KG1 (cell line): Measurements from ENCODE around the gene PDGFD.
"Not testable (repeated sequence)": the region's sequence is repeated elsewhere in the genome, so short reads cannot be mapped to it uniquely, and the experiment has no call there.

ENCODE experiments used
- DNase-seq: peaks from one replicate; lab custom pipeline; 2025; lab: John Stamatoyannopoulos, UW

The PDGFD gene

DNA sequence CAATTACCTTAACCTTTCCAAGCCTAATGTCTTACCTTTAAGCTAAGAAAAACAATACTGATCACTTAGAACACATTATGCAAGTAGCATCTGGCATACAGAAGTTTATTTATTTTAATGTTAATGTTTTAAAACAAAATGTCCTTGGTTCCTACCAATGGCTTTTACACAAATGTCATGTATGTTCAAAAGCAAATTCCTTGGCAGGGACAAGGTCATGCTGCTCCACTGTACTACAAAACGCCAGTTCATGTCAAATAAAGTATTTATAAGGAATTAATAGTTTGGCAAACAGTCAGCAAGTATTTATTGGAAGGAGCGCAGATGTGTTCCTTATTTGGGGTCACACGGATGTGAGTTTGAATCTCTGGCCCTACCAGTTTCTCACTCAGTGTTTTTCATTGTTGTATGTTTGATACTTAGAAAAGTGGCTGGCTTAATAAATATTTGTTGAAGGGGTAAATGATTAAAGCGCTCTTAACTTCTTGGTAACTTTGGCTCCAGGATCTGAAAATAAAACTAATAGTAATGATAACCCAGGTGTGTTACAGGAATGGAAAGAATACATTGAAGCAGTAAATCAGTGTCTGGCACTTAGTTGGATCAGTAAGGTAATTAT lies 108.9 kb downstream of the PDGFD start:
- no peak for DNase-seq

DNA sequence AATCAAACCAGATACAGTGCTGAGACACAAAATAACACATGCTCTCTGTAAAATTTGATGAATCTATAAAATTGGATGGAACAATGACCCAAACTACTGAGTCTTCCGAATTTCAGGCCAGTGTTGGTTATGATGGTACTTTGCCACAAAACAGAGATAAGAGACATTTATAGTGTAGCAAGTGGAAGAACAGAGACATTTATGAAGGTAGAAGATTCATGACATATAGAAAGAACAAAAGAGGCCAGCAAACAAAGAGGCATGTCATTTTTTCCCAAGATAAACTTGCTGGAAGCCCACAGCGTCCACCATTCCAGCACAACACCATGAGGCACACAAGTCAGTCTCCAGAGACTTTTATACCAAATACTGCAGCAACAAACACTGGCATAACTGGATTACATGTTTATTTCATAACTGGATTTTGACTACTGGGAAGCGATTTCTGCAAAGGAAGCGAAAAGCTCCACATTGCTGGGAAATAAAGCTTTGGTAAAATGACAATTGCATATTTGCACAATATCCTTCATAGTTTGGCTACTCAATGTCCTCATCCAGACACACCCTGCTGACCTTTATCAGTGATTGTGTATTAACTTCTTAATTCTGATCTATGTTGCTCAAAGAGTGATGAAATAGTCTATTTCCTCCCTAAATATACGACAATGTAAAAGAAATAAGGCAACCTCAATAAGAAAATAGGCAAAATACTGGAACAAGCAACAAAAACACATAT lies 110.0 kb downstream of the PDGFD start:
- DNase-seq = no peak

DNA sequence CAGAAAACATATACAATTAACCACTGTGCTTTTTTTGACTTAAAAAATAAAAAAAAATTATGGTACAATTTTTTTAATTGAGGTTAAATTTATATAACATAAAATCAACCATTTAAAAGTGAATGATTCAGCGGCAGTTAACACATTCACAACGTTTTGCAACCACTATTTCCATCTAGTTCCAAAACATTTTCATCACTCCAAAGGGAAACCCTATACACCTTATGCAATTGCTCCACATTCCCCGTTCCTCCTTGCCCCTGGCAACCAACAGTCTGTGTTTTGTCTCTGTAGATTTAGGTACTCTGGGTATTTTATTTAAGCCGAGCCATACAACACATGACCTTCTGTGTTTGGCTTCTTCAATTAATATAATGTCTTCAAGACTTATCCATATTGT lies 112.2 kb downstream of the PDGFD start:
- no peak for DNase-seq

DNA sequence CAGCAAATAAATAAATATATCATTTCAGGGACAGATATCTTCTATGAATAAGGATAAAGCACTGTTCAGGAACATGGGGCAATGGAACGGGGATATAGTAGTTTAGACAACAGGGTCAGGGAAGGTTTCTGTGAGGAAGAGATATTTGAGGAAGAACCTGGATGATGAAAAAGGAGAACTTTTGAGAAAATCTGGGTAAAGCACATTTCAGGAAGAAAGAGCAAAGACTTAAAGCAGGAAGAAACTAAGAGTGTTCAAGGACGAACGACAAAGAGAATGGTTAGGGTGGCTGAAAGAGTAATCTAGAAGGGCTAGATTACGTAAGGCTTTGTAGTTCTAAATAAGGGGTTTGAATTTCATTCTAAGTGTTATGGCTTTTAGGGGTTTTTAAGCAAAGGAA lies 114.8 kb downstream of the PDGFD start:
- DNase-seq = no peak

DNA sequence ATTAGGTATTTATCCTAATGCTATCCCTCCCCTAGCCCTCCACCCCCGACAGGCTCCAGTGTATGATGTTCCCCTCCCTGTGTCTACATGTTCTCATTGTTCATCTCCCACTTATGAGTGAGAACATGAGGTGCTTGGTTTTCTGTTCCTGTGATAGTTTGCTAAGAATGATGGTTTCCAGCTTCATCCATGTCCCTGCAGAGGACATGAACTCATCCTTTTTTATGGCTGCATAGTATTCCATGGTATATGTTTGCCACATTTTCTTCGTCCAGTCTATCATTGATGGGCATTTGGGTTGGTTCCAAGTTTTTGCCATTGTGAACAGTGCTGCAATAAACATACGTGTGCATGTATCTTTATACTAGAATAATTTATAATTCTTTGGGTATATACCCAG lies 117.1 kb downstream of the PDGFD start:
- DNase-seq = not testable (repeated sequence)

DNA sequence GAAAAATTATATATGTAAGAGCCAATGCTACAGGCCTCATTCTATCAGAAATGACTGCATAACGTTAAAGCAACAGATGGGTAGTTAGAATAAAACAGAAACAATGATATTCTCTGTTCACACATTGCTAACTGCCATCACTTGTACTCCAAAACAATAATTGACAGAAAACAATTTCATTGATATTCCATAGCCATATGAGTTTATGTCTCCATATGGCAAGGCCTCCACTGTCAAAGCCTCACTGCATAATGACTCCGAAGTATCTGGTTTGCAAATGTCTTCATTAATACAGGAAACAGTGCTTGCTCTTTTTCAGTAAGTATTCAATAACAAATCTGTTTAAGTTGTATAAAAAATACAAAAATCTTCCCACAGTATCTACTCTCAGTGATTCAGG lies 117.6 kb downstream of the PDGFD start:
- no peak for DNase-seq

DNA sequence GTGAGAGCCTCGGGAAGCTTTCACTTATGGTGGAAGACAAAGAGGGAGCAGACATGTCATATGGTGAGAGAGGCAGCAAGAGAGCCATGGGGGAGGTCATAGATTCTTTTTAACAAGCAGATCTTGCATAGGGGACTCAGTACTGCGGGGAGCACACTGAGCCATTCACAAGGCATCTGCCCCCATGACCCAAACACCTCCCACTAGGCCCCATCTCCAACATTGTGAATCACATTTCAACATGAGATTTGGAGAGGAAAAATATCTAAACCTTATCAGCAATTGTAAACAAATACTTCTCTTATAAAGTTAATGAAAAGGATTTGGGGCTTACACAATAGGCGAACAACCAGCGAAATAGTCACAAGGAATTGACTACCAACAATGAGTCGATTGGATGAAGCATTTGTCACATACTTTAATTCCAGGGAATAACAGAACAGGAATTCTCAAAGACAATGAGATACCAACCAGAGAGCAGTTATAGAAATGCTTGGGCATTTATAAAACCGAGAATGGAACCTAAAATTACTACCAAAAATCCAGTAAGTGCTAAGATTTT lies 120.2 kb downstream of the PDGFD start:
- no peak for DNase-seq

DNA sequence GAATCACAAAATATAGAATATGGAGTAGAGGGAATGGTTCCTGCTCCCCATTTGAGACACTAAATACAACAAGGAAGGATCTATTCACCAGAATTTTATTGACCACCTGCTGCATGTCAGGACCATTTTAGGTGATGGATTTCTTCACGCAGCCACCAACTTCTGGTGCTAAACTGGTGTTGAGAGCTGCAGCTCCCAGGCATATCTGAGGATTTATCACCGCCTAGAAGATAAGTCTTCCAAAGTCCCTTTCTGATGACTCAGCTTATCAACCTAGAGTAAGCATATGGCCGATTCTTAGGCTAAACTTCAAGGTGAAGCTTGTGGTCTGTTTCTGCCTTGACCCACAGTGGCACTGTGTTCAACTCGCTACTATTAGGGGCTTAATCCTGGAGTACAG lies 120.8 kb downstream of the PDGFD start:
- no peak for DNase-seq

DNA sequence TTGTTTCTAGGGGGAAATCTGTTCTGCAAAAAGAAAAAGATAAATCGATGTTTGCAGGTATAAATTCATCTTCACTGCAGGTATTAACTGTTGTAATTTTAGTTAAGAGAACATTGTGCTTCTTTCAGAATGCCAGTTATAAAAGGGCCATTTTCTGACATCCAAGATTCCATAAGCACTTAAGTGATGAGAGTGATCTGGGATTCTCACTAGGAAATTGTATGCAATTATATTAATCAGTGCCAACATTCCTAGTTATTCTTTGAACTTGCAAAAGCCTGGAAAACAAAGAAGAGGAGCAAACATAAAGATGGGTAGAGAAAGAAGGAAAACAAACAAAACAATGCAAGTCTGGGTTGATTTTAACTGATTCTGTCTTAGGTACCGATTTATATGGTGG lies 122.2 kb downstream of the PDGFD start:
- DNase-seq = no peak

DNA sequence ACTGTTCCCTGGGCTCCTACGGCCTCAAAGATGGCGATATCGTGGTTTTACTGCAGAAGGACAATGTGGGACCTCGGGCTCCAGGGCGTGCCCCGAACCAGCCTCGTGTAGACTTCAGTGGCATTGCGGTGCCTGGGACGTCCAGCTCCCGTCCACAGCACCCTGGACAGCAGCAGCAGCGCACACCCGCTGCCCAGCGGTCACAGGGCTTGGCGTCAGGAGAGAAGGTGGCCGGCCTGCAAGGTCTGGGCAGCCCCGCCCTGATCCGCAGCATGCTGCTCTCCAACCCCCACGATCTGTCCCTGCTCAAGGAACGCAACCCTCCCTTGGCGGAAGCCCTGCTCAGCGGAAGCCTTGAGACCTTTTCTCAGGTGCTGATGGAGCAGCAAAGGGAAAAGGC lies 127.0 kb downstream of the PDGFD start:
- DNase-seq = no peak

DNA sequence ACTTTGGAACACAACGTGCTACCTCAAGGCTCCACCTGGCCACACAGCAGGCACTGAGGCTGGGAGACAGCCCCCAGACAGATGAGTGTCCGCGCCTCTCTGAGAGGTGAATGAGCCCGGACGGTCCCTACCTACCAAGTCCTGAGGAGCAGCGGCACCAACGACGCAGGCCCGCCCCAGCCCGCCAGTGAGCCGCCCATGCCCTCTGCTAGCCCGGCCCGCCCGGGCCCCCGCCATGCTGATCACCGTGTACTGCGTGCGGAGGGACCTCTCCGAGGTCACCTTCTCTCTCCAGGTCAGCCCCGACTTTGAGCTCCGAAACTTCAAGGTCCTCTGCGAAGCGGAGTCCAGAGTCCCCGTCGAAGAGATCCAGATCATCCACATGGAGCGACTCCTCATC lies 127.4 kb downstream of the PDGFD start, which contains the start of gene DDI1:
Gene DDI1 (plus strand): TSS at position 53 of the 400 bp plus-strand sequence. CDS start 183 bp downstream, at position 236.
- DNase-seq = no peak

DNA sequence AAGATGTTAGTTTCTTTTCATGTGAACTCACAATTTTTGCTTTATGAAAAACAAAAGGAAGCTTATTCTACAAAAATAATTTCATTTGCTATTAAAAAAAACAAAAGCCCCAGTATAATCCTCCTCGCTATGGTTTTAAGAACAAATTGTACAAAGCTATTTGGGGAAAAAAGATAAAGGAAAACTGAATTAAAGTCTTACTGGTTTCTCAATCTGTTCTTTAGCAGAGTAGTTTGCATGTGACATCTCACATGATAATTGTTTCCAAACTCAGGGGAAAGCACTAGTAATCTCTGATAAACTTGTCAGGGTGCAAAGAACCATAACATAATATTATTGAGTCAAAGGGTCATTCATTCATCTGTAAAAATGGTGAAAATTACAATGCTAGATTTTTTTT lies 130.4 kb downstream of the PDGFD start:
- no peak for DNase-seq

DNA sequence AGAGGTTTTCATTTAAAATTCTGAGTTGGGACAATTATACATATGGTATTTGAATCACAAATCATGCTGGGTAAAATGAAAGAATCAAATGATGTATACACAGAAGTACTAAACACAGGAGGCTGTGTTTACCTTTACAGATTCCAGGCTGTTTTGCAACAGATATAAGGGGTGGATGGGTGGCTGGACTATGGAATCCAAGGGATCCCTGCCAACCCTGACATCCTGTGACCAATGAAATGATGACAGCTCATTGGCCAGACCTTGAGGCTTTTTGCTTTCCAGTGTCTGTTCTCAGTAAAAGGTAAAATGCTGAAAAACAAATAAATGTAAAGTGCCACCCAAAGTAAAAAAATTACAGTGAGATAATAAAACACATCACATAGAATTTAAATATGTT lies 130.8 kb downstream of the PDGFD start:
- DNase-seq = no peak

DNA sequence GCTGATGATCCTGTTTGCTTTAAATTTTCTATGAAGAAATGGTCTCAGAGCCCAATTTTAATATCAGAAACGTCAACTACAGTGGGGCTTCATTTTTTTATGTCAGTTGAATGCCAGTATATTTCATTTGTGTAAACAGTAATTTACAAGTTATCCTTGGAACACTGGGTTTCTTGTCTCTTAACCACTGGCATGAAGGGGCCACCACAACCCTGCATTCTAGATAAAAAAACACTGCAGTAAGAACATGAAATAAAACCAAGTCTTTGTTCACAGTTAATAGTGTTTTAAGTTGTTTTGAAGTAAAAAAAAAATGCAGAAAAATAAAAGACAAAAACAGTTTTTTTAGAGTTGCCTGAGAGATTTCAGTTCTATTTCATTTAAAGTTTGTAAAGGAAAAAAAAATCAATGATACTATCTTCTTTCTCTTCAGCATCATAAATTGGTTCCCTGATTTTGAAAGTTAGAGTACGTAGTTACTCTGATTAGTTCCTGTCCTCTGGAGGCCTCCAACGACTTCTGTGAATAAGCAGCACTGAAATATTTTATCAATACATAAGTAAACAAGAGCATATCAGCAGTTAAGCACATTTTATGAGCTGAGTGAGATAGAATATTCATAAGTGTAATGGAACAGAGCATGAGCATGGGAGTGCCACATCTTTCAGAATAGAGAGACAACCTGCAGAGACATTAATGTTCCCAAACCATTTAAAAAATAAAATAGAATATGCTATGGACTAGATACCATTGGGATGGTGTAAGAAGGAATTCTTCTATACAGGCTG lies 135.3 kb downstream of the PDGFD start:
- no peak for DNase-seq

DNA sequence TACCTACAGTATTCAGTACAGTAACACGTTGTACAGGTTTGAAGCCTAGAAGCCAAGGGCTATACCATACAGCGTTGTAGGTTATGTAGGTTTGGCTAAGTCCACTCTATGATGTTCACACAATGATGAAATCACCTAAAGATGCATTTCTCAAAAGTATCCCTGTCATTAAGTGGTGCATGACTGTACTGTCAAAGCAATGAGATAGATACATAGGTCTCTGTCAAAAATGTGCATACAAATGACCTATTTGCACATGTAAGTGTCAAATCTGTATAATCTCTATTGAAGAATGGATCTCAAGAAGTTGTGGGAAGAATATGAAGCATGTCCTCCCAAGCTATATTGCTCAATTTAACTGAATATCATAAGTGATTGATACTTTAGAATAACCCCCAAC lies 139.4 kb downstream of the PDGFD start:
- DNase-seq = no peak

DNA sequence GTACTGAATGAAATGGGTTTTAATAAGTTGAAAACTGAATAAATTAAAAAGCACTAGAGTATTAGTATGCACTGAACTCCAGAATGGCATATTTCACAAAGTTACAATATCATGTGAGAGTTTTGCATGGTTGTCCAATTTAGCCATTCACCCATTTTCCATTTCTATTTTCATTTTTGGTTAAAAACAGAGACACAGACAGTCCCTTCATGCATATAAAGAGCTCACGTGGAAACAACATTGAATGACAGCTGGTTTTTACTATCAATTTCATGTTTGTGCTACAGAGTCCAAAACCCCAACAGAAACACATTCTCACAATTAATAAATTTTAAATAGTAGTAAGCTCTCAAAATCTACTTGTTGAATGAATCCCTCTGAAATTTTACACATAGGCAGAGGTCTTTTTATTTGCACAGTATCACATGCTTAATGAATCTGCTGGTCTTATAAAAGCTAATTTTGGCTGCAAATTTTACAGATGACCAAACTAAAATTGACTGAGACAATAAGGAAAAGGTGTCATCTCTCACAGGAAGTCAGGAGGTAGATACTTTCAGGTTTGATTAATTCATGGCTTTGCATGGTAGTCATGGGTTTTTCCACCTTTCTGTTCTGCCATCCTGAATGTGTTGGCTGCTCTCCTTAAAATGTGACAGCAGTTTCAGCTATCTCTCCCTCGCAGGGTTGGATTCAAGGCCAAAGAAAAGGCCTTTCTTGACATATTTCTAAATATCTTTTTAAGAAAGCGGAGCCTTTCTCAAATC lies 148.1 kb downstream of the PDGFD start:
- DNase-seq = no peak

DNA sequence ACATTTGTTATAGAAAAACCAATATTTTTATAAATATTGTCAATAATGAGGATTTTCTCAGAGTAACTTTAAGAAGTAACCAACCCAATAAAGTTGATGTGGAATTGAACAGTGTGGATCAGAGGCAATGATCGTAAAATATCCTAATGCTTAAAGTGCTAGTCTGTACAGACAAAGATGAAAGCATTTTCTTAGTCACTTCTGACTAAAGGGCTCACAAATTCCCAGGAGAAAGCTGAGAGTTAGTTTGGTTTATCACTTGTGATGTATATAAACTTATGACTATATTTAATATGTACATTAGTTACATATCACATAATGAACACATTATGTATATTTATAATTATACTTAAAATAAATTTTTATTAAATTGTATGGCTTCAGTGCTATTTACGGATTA lies 152.9 kb downstream of the PDGFD start:
- no peak for DNase-seq

DNA sequence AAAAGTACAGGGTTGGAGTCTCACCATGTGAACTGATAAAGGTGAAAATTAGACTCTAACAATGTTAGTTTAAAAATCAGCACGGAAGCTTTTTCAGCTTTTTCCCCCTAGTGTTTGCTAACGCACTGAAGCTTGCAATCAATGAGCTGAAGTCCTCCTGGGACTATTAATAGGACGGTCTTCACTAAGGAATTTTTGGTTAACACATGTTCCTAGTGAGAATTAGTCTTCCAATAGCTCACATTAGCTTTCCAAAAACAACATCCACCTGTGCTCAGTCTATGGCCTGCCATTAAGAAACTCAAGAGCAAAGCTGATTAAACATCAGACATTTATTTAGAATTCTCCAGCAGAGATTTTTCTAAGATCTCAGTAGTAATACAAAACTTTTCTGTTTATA lies 154.2 kb downstream of the PDGFD start:
- DNase-seq = no peak

DNA sequence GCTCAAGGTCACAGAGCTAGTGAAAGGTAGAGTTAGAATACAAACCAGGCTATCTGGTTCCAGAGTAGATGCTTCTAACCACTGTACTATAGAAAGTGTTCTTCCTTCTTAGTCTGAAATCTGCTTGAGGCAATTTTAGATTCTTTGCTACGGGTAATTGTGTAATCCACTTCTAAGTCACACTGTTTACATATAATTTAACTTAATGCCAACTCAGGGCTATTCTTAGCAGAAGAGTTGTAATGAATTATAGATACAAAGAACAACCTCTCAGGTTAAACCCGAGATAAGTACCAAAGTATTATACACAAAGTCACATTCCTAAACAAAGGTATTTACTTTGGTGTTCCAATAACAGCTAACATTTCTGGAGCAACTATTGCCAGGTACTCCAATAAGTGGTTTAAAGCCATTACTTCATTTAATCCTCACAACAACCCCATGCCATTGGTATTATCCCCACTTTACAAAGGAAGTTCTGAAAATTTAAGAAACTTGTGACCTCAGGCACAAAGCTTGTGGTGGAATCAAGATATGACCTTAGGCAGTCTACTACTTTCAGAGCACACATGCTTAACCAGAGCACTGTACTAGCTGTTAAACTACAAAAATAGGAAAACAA lies 158.6 kb downstream of the PDGFD start:
- no peak for DNase-seq

DNA sequence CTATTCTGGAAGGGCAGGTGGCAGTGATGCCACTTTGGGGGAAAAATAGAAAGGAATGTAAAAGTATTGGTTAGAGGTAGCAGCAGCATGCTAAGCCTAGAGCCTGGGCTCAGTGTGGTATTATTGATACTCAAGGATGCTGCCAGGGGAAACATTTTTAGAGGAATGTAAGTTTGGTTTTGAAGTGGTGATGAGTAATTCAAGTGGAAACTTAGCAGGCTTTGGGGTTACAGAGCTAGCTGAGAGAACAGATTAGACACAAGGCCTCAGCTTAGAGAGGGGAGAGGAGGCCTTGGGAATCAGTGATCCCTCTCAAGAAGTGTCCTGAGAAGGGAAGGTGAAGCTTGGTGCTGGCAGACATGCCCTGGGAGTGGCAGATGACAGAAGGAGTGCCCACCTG lies 160.5 kb downstream of the PDGFD start:
- no peak for DNase-seq

DNA sequence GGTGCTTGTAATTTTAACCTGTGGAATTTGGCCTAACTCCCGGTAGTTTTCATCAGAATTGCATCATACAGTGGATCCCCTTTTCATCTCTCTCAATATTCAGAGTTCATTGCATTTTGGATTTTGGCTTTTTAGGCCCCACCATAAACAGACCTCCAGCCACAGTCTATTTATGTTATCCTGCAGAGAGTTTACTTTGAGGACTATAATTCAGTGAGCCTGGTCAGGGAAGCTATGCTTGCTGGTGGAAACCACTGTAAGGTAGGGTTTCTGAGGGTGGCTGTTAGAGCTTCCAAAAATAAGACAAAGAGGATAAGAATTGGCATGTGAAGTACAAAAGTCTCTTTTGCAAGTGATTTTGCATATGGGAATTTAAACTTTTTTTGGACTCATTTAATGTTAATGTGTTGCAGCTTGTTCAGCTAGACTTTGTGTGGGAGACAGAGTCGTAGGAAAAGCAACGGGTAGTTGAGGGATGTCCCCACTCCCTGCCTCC lies 162.3 kb downstream of the PDGFD start:
- DNase-seq = no peak
